ENCODE measurements around the gene FOXP3.

DNA sequence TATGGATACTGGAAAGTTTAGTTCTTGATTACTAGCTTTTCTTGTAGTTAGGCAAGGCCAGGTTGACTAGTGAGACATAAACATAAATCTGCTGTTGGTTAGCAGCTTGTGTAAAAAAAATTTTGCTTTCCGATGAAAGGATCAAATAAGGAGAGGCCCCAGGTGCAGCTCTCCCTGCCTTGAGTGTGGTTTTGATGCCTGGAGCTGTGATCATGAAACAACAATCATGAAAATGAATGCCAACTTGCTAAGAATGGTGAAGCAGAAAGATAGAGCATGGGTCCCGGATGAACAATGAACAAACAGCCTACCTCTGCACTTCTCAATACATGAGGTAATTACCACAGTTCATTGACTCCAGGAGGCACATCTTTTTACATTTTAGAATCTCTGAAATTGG is 50.1 kb downstream of the FOXP3 start:
- no peak for TF ChIP-seq POLR2AphosphoS5 (IDR thresholded peaks at IDR 0.05; ENCODE audit: low read depth, low read length)
- TF ChIP-seq, protein P1, sequence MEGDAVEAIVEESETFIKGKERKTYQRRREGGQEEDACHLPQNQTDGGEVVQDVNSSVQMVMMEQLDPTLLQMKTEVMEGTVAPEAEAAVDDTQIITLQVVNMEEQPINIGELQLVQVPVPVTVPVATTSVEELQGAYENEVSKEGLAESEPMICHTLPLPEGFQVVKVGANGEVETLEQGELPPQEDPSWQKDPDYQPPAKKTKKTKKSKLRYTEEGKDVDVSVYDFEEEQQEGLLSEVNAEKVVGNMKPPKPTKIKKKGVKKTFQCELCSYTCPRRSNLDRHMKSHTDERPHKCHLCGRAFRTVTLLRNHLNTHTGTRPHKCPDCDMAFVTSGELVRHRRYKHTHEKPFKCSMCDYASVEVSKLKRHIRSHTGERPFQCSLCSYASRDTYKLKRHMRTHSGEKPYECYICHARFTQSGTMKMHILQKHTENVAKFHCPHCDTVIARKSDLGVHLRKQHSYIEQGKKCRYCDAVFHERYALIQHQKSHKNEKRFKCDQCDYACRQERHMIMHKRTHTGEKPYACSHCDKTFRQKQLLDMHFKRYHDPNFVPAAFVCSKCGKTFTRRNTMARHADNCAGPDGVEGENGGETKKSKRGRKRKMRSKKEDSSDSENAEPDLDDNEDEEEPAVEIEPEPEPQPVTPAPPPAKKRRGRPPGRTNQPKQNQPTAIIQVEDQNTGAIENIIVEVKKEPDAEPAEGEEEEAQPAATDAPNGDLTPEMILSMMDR (IDR thresholded peaks at IDR 0.05), result no peak
- TF ChIP-seq EP300 (IDR thresholded peaks at IDR 0.05; ENCODE audit: borderline replicate concordance in 1 of 2, low read depth in 1 of 2, low read length in 1 of 2), result no peak
- TF ChIP-seq JUND (IDR thresholded peaks at IDR 0.05), result no peak
- no peak for TF ChIP-seq FOXM1 (IDR thresholded peaks at IDR 0.05; ENCODE audit: low read depth)
- TF ChIP-seq RAD21 (IDR thresholded peaks at IDR 0.05; ENCODE audit: low read length), result no peak
- no peak for TF ChIP-seq YY1 (IDR thresholded peaks at IDR 0.05; ENCODE audit: low read depth)
- TF ChIP-seq, protein P2, sequence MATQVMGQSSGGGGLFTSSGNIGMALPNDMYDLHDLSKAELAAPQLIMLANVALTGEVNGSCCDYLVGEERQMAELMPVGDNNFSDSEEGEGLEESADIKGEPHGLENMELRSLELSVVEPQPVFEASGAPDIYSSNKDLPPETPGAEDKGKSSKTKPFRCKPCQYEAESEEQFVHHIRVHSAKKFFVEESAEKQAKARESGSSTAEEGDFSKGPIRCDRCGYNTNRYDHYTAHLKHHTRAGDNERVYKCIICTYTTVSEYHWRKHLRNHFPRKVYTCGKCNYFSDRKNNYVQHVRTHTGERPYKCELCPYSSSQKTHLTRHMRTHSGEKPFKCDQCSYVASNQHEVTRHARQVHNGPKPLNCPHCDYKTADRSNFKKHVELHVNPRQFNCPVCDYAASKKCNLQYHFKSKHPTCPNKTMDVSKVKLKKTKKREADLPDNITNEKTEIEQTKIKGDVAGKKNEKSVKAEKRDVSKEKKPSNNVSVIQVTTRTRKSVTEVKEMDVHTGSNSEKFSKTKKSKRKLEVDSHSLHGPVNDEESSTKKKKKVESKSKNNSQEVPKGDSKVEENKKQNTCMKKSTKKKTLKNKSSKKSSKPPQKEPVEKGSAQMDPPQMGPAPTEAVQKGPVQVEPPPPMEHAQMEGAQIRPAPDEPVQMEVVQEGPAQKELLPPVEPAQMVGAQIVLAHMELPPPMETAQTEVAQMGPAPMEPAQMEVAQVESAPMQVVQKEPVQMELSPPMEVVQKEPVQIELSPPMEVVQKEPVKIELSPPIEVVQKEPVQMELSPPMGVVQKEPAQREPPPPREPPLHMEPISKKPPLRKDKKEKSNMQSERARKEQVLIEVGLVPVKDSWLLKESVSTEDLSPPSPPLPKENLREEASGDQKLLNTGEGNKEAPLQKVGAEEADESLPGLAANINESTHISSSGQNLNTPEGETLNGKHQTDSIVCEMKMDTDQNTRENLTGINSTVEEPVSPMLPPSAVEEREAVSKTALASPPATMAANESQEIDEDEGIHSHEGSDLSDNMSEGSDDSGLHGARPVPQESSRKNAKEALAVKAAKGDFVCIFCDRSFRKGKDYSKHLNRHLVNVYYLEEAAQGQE (IDR thresholded peaks at IDR 0.05; ENCODE audit: low read depth, low read length), result no peak
- TF ChIP-seq RXRA (IDR thresholded peaks at IDR 0.05; ENCODE audit: borderline replicate concordance, low read depth), result no peak

Measured in SK-N-SH (cell line).